Testis (tissue), 3 donors: ENCODE data around the gene PRF1. TPM values are rescaled to one million over a fixed set of nuclear protein-coding genes. Genes with fewer than 3 reads are reported as not detected.

Experiments
- DNase-seq: peaks from one replicate; pipeline ENCODE4 v3.0.0-alpha.2; 2019
- H3K27ac ChIP-seq, 2 donors: fragments of 200-600 bp; sonication (generic); one replicate each; pipeline ENCODE4 v1.5.1; 2019
- H3K27me3 ChIP-seq: fragments of 200-600 bp; sonication (generic); one replicate; pipeline ENCODE4 v1.5.1; 2019
- H3K36me3 ChIP-seq: fragments of 200-600 bp; sonication (generic); one replicate; pipeline ENCODE4 v1.5.1; 2017; ENCODE audit warnings: low read depth; ENCODE audit errors: missing control alignments
- H3K4me1 ChIP-seq: fragments of 200-600 bp; sonication (generic); one replicate; pipeline ENCODE4 v1.5.1; 2019
- H3K4me3 ChIP-seq, 2 donors: fragments of 200-600 bp; sonication (generic); one replicate each; pipeline ENCODE4 v1.5.1; 2017 to 2019
- H3K9me3 ChIP-seq: fragments of 200-600 bp; sonication (generic); one replicate; pipeline ENCODE4 v1.5.1; 2017
- POLR2A ChIP-seq: fragments of 450-650 bp; IDR thresholded peaks from one replicate; pipeline ENCODE4 v1.6.1; 2017; ENCODE audit warnings: antibody characterized with exemption, mild to moderate bottlenecking, moderate library complexity
- WGBS, 2 donors: methylation state at CpG; one replicate each; pipeline ENCODE4 v1.1.5; 2018; 5-methylcytosine and 5-hydroxymethylcytosine counted together
- intact Hi-C: fragments of 100-400 bp; cut with DNase I; formaldehyde crosslinking; loops from one replicate; pipeline ENCODE4 v1.15.1; 2023; ENCODE audit warnings: low total_unique reads
- polyA plus RNA-seq: library from polyadenylated mRNA; stranded (reverse); fragments of 350-450 nt; fragmentation: Illumina TruSeq; extraction: RNeasy Lipid Tissue Mini Kit (QIAGEN cat#74804); gene quantifications from one replicate; pipeline ENCODE4 v1.2.3, GENCODE V29; 2014; ENCODE audit warnings: low read depth, low replicate concordance; ENCODE audit not compliant: insufficient read depth
- total RNA-seq, 2 donors: library from RNA; depleted of rRNA; stranded (reverse); fragments of >200 nt; gene quantifications; one replicate each; pipeline ENCODE4 v1.2.3, GENCODE V29; 2016
- TF ChIP-seq, protein P1 (sequence below), 3 experiments: fragments of 450-650 bp in 2 of 3; fragments of 200-600 bp in 1 of 3; sonication (generic) in 1 of 3; IDR thresholded peaks; one replicate each; pipeline ENCODE4 v1.5.1; 2016 to 2019; ENCODE audit warnings: antibody characterized with exemption in 3 of 3, mild to moderate bottlenecking in 2 of 3, moderate library complexity in 1 of 3

Gene PRF1
- total and polyA plus RNA-seq, 3 donors from 2014 or later, result 0.55 to 2.2 (median 1.8) TPM

DNA sequence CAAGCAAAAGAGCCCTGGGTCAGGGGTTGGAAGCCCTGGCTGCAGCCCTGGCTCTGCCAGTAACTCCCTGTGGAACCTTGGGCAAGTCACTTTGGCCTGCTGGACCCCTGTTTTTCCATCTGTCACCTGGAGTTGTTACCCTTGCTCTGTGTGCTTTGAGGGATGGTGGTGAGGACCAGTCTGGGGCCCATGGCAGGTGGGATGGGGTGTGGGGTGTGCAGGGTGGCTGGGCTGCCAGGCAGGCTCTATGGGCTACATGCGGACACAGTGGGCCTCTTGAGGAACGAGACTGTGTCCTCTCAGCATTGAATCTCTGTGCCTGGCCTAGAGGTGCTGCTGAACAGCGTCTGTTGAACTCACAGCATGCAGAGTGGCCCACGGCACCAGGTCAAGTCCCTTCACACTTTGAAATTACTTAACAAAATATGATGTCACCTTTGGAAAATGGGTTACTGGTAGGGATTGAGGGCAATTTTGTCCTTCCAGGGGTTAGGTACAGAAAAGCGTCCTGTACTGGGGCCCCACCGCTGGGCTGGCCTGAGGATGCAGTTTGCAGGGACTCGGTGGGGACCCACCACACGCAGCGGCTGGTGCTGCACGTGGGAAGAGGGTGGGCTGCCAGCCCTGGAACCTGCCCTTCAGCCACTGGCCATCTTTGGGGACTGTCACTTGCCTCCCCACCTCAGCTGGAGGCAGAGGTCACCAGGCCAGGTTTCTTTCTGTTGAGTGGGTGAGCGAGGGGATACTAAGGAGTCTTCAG lies 45.3 kb downstream of the PRF1 start:
- peak overlapping the region; percentile 0 to 41 for H3K27ac ChIP-seq
- TF ChIP-seq POLR2A, result no peak
- TF ChIP-seq, protein P1, sequence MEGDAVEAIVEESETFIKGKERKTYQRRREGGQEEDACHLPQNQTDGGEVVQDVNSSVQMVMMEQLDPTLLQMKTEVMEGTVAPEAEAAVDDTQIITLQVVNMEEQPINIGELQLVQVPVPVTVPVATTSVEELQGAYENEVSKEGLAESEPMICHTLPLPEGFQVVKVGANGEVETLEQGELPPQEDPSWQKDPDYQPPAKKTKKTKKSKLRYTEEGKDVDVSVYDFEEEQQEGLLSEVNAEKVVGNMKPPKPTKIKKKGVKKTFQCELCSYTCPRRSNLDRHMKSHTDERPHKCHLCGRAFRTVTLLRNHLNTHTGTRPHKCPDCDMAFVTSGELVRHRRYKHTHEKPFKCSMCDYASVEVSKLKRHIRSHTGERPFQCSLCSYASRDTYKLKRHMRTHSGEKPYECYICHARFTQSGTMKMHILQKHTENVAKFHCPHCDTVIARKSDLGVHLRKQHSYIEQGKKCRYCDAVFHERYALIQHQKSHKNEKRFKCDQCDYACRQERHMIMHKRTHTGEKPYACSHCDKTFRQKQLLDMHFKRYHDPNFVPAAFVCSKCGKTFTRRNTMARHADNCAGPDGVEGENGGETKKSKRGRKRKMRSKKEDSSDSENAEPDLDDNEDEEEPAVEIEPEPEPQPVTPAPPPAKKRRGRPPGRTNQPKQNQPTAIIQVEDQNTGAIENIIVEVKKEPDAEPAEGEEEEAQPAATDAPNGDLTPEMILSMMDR (IDR thresholded peaks at IDR 0.05), result no peak
- WGBS, 2 donors, result 91 to 95% methylated on average over 8 to 11 of the region's 11 CpGs
- intact Hi-C loops, result no loop called here
- H3K36me3 ChIP-seq, result no peaks in the 10 kb centered on the region
- peaks cover 22% of the 10 kb centered on the region for H3K4me1 ChIP-seq
- no peak for DNase-seq
- H3K27me3 ChIP-seq, result no peaks in the 10 kb centered on the region
- H3K4me3 ChIP-seq, result no peak overlapping the region
- no peaks in the 10 kb centered on the region for H3K9me3 ChIP-seq

DNA sequence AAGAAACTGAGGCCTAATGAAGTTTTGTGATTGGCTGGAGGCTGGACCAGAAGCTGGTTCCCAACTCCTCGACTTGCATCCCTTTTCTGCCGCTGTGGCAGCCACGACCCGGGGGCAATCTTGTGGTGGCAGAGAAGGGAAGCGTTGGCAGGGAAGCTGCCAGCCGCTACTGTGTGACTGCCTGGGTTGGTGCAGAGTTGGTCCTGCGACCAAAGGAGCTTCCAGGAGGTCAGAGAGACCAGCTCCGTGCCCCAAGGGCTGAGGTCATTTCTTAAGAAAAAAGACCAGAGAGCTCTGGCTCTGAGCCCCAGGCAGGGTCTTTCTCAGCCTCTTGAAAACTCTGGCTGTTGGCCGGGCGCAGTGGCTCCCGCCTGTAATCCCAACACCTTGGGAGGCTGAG lies 47.2 kb downstream of the PRF1 start:
- Histone ChIP-seq H3K4me3 (no peak overlapping the region), H3K27ac (no peak overlapping the region), H3K9me3 (no peaks in the 10 kb centered on the region), H3K27me3 (no peaks in the 10 kb centered on the region), H3K36me3 (no peaks in the 10 kb centered on the region), H3K4me1 (peaks cover 26% of the 10 kb centered on the region)
- intact Hi-C loops, result no loop called here
- TF ChIP-seq, protein P1 (IDR thresholded peaks at IDR 0.05), result no peak
- no peak for TF ChIP-seq POLR2A
- no peak for DNase-seq
- 89 to 90% methylated on average over 9 to 11 of the region's 11 CpGs for WGBS, 2 donors

DNA sequence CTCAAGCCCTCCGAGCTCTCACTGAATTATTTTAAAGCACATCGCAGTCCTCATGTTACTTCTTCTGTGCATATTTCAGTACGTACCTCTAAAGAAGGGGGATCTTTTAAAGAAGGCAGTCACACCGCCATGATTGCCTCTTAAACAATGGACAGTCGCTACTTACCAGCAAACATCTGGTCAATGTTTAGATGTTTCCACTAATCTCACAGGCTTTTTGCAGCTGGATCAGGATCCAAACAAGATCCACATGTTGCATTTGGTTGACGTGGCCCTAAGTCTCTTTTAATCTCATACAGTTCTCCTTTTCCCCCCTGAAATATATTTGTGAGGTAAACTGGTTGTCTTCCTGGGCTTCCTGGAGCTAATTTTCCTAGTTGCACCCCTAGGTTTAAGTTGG lies 50.0 kb downstream of the PRF1 start:
- H3K9me3 ChIP-seq, result no peaks in the 10 kb centered on the region
- DNase-seq, result no peak
- no peaks in the 10 kb centered on the region for H3K36me3 ChIP-seq
- TF ChIP-seq, protein P1 (IDR thresholded peaks at IDR 0.05), result no peak
- no peak for TF ChIP-seq POLR2A
- WGBS, 2 donors, result 91 to 93% methylated on average over 6 of the region's 6 CpGs
- H3K4me3 ChIP-seq, result no peak overlapping the region
- intact Hi-C loops, result loop anchor here (5.0 kb wide), 1 partner anchor 205 kb away; no protein-coding TSS in a partner anchor
- no peaks in the 10 kb centered on the region for H3K27me3 ChIP-seq
- H3K27ac ChIP-seq, result no peak overlapping the region
- H3K4me1 ChIP-seq, result peaks cover 5% of the 10 kb centered on the region

DNA sequence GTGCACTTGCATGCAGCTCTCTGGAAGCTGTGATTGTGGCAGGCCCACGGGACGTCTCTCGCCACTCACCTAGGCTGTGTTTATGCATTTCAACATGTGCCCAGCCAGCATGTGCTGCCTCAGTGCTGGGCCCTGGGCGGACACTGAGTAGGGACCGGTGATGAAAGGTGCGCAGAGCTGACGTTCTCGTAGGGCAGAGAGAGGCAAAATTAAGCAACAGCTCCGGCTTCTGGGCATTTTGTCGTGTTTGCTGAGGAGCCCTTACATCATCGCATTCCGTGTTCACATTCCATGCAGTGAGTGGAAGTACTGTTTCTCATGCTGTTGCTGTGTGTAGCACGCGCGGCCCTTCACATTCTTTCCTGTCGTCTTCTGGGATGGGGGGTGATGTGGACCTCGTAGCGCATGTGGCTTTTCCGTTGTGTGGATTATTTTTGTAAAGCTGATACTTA lies 50.5 kb downstream of the PRF1 start:
- Histone ChIP-seq H3K36me3 (no peaks in the 10 kb centered on the region), H3K4me3 (no peak overlapping the region), H3K27me3 (no peaks in the 10 kb centered on the region), H3K27ac (no peak overlapping the region), H3K9me3 (no peaks in the 10 kb centered on the region), H3K4me1 (peaks cover 4% of the 10 kb centered on the region)
- DNase-seq, result no peak
- TF ChIP-seq POLR2A, result no peak
- TF ChIP-seq, protein P1 (IDR thresholded peaks at IDR 0.05), result no peak
- intact Hi-C loops, result loop anchor here (5.0 kb wide), 1 partner anchor 205 kb away; no protein-coding TSS in a partner anchor
- 91 to 93% methylated on average over 19 of the region's 19 CpGs for WGBS, 2 donors

DNA sequence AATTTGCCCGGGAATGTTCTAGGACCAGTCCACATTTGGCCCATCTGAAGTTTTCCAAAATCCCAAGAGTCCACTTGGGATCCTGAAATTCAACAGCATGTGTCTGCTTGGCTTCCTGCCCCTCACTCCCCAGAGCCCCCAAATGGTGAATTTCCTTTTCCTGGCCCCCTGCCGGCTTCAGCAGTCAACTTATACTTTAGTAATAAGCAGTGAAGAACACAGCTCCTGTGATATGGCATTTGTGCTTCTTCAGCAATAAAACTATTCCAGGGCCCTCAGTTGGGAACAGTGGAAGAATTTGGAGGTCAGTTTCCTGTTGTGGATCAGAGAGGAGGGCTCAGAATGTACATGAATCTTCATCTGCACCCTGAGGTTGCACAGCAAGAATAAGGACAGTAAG lies 51.1 kb downstream of the PRF1 start:
- Histone ChIP-seq H3K27me3 (no peaks in the 10 kb centered on the region), H3K4me1 (peaks cover 4% of the 10 kb centered on the region), H3K36me3 (no peaks in the 10 kb centered on the region), H3K9me3 (no peaks in the 10 kb centered on the region), H3K4me3 (no peak overlapping the region), H3K27ac (no peak overlapping the region)
- TF ChIP-seq POLR2A, result no peak
- TF ChIP-seq, protein P1 (IDR thresholded peaks at IDR 0.05), result no peak
- DNase-seq, result no peak
- intact Hi-C loops, result loop anchor here (5.0 kb wide), 1 partner anchor 206 kb away; no protein-coding TSS in a partner anchor
- WGBS, 2 donors, result 56 to 75% methylated on average over 2 of the region's 2 CpGs
